ENCODE measurements around the gene PJA1.

PJA1 gene, protein sequence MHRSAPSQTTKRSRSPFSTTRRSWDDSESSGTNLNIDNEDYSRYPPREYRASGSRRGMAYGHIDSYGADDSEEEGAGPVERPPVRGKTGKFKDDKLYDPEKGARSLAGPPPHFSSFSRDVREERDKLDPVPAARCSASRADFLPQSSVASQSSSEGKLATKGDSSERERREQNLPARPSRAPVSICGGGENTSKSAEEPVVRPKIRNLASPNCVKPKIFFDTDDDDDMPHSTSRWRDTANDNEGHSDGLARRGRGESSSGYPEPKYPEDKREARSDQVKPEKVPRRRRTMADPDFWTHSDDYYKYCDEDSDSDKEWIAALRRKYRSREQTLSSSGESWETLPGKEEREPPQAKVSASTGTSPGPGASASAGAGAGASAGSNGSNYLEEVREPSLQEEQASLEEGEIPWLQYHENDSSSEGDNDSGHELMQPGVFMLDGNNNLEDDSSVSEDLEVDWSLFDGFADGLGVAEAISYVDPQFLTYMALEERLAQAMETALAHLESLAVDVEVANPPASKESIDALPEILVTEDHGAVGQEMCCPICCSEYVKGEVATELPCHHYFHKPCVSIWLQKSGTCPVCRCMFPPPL

DNA sequence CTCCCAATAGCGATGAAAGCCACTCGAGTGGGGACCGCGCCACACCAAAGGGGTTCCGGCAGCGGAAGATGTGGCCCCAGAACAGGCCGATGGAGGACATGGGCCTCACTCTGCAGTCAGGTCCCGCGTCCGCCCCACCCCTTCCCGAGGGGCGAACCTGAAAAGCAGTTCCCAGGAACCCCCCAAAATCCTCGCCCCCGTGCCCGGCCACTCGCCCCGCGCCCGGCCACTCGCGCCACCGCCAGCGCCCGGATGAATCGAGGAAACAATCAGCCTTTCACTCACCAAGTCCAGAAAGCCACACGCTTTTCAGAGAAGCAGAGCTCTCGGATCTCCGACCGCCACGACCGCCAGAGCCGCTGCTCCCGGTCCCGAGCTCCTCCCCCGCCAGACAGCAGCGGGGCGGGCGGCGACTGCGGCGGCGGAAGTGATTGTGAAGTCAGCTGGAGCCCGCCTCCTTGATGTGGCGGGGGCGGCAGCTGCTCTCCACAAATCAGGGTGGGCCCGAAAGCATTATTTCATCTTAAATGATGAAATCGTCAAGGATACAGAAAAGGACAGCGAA, at the start of gene PJA1:
Gene PJA1, minus strand, starts transcription at position 367 of the 565 bp plus-strand sequence. CDS start 2,380 bp downstream, outside the sequence.
- peak; percentile 23 for DNase-seq

- DNase-seq, result no peak
Observed at GRCh38 chrX:69214463-69214862, 49.2 kb upstream of the PJA1 start.

DNA sequence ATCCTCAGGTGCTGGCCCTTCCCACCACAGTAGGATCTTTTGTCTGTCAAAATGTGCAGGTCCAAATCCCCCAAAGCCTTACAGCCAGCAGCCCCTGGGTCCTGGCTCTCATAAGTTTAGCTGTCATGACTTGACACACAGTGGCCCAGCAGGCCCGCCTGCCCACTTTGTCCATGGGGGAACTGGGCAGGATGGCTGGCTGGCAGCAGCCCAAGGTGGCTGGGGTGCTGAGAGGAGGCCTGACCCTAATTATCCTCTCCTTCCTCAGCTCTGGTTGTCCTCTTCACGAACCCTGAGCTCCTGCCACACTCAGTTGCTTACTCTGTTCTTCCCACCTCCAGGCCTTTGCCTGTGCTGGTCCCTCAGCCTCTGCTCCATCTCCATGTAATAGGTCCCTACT, 46.4 kb upstream of the PJA1 start:
- no peak for DNase-seq

DNA sequence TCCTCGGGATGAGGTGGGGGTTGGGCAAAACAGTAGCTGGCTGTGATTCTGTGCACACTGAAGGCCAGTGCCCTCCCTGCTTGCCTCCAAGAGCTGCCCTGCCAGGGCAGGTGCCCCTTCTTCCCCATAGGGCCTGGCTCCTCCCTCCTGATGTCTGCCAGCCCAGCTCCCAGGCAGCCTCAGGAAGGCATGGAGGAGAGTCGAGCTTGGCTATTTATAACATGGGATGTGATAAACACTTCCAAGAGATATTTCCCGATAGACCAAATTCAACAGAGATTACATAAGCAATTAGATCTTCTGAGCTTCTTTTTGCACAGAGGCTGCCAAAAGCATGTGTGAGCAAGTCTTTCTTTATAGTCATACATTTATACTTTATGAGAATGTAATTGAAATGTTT, 45.3 kb upstream of the PJA1 start:
- no peak for DNase-seq

- DNase-seq, result no peak
Observed at GRCh38 chrX:69207216-69207615, 42.0 kb upstream of the PJA1 start.

DNA sequence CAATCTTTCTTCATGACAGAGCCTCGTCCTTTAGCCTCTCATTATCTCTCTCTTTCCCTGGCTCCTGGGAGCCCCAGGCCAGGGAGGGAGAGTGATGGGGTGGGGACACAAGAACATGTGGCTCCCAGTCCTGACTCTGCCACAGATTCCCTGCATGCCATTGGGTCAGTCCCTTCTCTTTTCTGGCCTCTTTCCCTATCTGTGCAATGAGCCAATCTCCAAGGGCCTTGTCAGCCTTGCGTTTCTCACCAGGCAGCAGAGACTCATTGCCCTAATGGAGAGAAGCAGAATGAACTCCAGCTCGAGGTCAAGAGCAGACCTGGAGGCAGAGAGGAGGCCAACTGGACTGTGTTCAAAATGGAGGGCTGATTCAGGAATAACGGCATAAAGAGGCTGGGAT, 38.4 kb upstream of the PJA1 start:
- no peak for DNase-seq

DNA sequence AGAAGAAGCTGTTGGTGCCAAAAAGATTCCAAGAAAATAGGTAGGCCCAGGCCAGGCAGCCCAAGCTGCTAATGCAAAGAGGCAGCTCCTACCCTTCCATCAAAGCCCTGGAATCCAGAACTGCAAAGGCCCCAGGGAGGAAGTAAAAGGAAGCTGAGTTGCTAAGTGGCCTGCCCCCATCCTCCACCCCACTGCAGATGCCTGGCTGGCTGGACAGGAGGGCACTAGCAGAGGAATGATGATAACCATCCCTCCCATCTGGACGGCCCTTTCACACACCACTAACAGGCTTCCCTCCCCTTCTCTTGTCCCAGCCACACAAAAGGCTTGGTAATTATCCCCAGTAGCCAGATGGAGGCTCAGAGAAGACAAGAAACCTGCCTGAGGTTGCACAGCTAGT, 32.4 kb upstream of the PJA1 start:
- DNase-seq, result no peak

- no peak for DNase-seq
Observed at GRCh38 chrX:69196666-69197065, 31.4 kb upstream of the PJA1 start.

DNA sequence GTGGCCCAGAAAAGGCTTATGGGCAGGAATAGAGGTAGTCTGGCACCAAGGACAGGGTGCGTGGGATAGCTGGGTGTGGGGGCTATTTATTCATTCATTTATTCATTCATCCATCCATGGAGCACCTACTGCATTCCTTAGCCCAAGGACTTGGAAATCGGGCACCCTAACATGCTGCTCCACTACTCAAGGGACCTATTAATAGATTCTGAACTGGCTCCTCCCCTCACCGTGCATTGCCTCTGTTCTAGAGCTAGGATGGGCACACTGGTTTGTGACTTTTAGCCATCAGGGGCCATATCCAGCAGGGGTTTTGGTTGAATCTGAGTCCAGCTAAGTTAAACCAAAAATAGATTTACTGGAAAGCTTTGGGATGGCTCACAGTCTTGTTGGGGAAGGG, 30.6 kb upstream of the PJA1 start:
- DNase-seq, result no peak

- DNase-seq, result no peak
Observed at GRCh38 chrX:69195192-69195591, 29.9 kb upstream of the PJA1 start.

GRCh38 chrX:69192603-69193002, 27.4 kb upstream of the PJA1 start:
- DNase-seq, result no peak

DNA sequence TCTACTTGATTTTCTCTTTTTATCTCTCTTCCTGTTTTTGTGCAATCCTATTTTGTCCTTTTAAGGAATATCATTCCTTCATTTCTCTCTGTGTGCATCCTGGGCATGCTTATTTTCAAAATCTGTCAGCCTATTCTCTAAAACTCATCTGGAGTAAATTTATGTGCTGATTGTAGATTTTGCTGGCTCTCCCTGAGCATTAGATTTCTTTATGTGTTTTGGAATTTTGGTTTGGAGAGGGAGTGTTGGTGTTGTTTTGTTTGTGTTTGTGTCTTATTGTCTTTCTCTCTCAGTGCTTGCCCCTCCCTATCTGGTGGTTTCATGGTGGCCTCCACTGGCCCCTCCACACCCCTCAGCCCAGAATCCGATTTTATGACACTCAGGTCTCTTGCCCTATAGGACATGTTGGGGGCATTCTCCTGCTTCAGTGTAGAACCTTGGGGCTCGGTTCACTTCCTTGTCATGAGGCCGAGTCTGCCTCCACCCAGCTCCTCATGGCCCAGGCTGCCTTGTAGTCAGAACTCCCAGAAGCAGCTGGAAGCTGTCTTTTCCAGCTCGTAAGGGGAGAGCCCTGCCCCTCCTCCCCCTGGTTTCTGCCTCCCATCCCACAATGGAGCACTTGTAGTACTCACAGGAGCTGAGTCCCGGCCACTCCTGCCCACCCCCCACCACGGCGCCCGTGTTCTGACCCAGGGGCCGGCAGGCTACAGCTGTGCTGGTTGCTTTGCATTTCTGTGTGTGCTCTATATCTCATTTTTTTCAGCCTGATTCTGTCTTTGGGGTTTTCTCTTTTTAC, 24.5 kb upstream of the PJA1 start:
- DNase-seq, result no peak

GRCh38 chrX:69186651-69187050, 21.4 kb upstream of the PJA1 start:
- no peak for DNase-seq

DNA sequence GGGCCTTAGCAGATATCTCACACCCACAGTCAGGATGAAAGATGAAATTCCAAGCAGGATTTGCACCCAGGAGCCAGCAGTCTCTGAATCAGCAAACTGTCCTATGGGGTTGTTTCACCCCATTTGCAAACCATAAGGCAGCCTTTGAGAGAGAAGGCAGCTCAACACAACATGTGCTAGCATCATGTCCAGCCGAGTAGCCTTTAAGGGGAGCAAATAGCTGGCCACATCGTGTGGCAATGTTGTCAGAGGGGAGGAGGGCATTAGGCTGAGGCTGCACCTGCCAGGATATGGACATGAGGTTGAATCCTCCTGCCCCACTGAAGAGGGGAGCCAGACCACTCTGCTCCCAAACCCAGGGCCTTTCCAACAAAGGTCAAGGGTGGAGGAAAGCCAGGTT, 20.6 kb upstream of the PJA1 start:
- DNase-seq, result no peak

DNA sequence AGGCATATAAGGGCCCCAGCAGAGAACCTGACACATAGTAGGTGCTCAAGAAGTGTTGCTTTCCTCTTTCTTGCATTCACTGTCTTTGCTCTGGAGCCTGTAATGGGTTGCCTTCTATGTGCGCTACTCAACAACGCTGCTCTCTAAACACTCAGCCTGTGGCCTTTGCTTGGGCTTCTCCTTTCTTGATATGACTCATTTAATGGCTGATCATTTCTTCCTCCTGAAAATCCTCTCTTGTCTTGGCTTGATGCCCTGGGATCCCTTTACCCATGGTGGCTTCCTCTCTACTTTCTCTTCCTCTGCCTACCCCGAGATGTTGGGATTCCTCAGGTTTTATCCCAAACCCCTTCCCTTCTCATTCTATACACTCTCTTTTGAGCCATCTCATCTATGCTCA, 19.9 kb upstream of the PJA1 start:
- DNase-seq, result no peak

GRCh38 chrX:69182818-69183380, 17.6 kb upstream of the PJA1 start:
- no peak for DNase-seq

DNA sequence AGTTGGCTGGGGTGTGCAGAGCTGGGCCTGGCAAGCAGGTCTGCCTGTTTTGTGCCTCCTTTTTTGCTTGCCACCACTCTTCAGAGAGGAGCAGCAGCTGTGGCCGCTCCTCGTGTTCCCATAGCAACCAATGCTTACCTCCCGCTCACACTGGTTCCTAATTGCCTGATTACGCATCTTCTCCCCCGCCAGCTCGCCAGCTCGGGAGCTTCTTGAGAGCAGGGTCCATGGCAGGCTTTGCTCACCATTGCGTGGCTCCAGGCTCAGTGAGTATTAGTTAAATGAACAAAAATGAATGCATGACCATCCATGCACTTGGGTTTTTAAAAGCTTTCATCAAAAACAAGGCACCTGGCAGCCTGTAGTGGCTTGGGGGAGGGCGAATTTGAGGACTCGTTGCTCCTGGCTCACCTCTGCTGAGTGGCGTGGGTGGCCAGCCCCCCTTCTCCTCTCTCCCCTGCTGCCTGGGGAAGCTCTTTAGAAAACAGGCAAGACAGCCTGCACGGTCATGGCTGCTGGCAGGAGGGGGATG, 14.2 kb upstream of the PJA1 start:
- DNase-seq, result peak; percentile 94

DNA sequence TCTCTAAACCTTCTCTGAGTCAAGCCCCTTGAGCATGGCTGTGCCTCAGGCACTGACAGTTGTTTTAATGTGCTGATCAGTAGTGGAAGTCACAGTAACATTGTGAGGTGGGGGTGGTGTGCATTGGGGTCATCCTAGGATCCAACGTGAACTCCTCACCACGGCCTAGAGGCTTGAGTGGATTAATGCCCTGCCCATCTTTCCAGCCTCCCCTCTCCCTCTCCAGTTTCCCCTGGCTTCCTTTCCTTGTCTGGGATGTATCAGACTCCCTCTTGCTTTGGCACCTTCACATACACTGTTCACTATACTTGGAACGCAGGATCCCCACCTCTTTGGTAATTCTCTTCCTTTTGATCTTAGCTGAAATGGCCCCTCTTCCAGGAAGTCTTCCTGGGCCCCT, 13.3 kb upstream of the PJA1 start:
- DNase-seq, result no peak

DNA sequence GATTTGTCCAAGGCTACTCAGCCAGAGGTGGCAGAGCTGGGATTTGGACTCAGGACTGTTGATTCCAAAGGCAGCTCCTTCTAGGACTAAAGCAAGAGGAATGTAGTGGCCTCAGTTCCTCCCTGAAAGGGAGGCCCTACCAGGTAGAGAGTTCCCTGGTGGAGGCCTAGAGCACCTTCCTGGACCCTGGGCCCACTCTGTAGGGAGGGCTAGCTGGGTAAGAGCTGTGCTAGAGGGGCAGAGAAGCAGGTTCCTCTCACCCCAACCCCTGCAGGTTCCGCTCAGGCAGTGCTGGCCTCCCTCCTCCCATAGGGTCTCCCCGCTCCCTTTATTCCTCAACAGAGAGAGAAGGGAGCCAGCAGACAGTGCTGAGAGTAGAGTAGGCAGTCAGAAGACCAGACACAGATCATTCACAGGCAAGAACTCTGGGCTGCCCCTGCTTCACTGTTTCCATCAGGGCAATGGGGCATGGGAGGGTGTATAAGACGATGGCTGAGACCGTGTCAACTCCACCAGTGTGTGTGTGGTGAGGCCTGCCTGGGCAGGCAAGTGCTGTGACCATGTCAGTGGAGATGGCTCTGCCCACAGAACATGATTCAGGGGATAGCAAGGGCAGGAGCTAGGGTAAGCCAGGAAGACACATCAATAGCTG, 12.4 kb upstream of the PJA1 start:
- DNase-seq, result no peak

- DNase-seq, result no peak
Observed at GRCh38 chrX:69176053-69176452, 10.8 kb upstream of the PJA1 start.

GRCh38 chrX:69173906-69174305, 8.7 kb upstream of the PJA1 start:
- DNase-seq, result no peak

- no peak for DNase-seq
Observed at GRCh38 chrX:69172937-69173336, 7.7 kb upstream of the PJA1 start.
